Measurements from ENCODE around the gene MRPS24.

MRPS24 gene

GRCh38 chr7:43865277-43865676 lies 4.0 kb downstream of the MRPS24 start:
- no peak for DNase-seq
- Histone ChIP-seq H3K4me3 (ENCODE audit: low read depth, low read length) (no peak overlapping the region), H3K27me3 (no peaks in the 10 kb centered on the region), H3K36me3 (peaks cover 19% of the 10 kb centered on the region), H3K4me1 (no peaks in the 10 kb centered on the region), H3K9me3 (no peaks in the 10 kb centered on the region)
- no peak for TF ChIP-seq CTCF (IDR thresholded peaks at IDR 0.05; ENCODE audit: low read depth, low read length)

DNA sequence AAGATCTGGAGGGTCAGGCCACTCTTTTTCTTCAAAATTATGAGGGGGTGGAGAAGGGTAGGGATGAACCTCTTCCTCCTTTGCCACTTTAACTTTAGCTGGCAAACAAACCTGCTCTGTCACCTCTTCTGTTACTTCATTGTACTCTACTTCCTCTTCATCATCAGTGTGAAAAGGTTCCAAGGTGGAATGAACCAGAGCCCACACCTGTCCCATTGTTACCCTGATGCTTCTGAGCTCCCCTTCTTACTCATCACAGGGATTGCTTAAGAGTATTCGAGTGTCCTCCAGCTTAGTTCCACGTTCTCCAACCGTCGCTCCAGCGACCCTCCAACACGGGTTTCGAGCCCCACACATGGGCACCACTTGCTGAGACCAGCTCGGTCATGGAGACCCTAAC lies 5.2 kb downstream of the MRPS24 start:
- H3K27me3 ChIP-seq, result no peaks in the 10 kb centered on the region
- H3K4me3 ChIP-seq (ENCODE audit: low read depth, low read length), result no peak overlapping the region
- no peaks in the 10 kb centered on the region for H3K9me3 ChIP-seq
- peaks cover 19% of the 10 kb centered on the region for H3K36me3 ChIP-seq
- no peak for TF ChIP-seq CTCF (IDR thresholded peaks at IDR 0.05; ENCODE audit: low read depth, low read length)
- no peaks in the 10 kb centered on the region for H3K4me1 ChIP-seq
- no peak for DNase-seq

DNA sequence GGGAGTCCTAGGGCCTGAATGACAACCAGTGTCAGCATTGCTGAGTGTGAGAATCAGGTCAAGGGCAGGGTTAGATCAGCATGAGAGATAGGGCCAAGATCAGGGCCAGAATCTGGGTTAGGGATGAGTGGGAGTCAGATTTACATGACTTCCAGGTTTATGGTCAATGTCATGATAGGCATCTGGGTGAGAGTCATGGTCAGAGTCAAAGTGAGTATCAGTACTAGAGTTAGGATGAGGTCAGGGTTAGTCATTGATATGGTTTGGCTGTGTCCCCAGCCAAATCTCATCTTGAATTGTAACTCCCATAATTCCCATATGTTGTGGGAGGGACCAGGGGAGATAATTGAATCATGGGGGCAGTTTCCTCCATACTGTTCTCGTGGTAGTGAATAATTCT lies 12.3 kb downstream of the MRPS24 start:
- no peak for DNase-seq
- no peak for TF ChIP-seq CTCF (IDR thresholded peaks at IDR 0.05; ENCODE audit: low read depth, low read length)
- no peaks in the 10 kb centered on the region for H3K27me3 ChIP-seq
- no peaks in the 10 kb centered on the region for H3K4me1 ChIP-seq
- no peaks in the 10 kb centered on the region for H3K36me3 ChIP-seq
- H3K4me3 ChIP-seq (ENCODE audit: low read depth, low read length), result no peak overlapping the region
- peaks cover 4% of the 10 kb centered on the region; the same call in 1 of the 2 replicates for H3K9me3 ChIP-seq

GRCh38 chr7:43856316-43856715 lies 13.0 kb downstream of the MRPS24 start:
- DNase-seq, result no peak
- Histone ChIP-seq H3K9me3 (peaks cover 4% of the 10 kb centered on the region; the same call in 1 of the 2 replicates), H3K36me3 (no peaks in the 10 kb centered on the region), H3K4me3 (ENCODE audit: low read depth, low read length) (no peak overlapping the region), H3K4me1 (no peaks in the 10 kb centered on the region), H3K27me3 (no peaks in the 10 kb centered on the region)
- no peak for TF ChIP-seq CTCF (IDR thresholded peaks at IDR 0.05; ENCODE audit: low read depth, low read length)

DNA sequence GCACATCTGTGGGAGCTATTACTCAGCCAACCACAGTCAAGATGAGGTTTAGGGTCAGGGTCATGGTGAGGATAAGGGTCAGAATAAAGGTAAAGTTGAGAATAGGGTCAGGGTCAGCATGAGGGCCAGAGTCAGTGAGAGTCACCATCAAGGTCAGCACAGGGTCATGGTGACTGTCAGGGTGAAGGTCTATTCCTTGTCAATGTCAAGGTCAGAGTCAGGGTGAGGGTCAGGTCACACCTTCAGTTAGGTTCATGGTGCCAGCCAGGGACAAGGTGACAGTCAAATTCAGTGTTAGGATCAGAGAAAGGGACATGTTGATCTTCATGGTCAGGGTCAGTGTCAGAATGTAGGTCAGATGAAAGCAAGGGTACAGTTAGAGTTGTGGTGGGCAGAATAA lies 14.1 kb downstream of the MRPS24 start:
- Histone ChIP-seq H3K27me3 (no peaks in the 10 kb centered on the region), H3K36me3 (no peaks in the 10 kb centered on the region), H3K9me3 (peaks cover 4% of the 10 kb centered on the region), H3K4me1 (no peaks in the 10 kb centered on the region), H3K4me3 (ENCODE audit: low read depth, low read length) (no peak overlapping the region)
- TF ChIP-seq CTCF (IDR thresholded peaks at IDR 0.05; ENCODE audit: low read depth, low read length), result no peak
- DNase-seq, result no peak

GRCh38 chr7:43851805-43852204 lies 17.5 kb downstream of the MRPS24 start:
- H3K27me3 ChIP-seq, result no peaks in the 10 kb centered on the region
- H3K9me3 ChIP-seq, result peaks cover 1% of the 10 kb centered on the region
- H3K4me1 ChIP-seq, result no peaks in the 10 kb centered on the region
- no peak for TF ChIP-seq CTCF (IDR thresholded peaks at IDR 0.05; ENCODE audit: low read depth, low read length)
- H3K4me3 ChIP-seq (ENCODE audit: low read depth, low read length), result no peak overlapping the region
- no peak for DNase-seq
- H3K36me3 ChIP-seq, result no peaks in the 10 kb centered on the region

All from BE2C (cell line).